Body of pancreas (tissue), 4 donors: ENCODE measurements around the gene SPINT1.

Experiments used
- POLR2A ChIP-seq, 3 donors: fragments of 450-650 bp; IDR thresholded peaks; one replicate each; pipeline ENCODE4 v1.6.1; 2016; ENCODE audit warnings: antibody characterized with exemption in 3 of 3, mild to moderate bottlenecking in 2 of 3
- TF ChIP-seq, protein P1 (sequence below), 7 experiments: fragments of 450-650 bp in 4 of 7; fragments of 200-600 bp in 3 of 7; sonication (generic) in 3 of 7; IDR thresholded peaks; one replicate each; pipeline ENCODE4 v1.5.1; 2016 to 2019; ENCODE audit warnings: antibody characterized with exemption in 7 of 7

DNA sequence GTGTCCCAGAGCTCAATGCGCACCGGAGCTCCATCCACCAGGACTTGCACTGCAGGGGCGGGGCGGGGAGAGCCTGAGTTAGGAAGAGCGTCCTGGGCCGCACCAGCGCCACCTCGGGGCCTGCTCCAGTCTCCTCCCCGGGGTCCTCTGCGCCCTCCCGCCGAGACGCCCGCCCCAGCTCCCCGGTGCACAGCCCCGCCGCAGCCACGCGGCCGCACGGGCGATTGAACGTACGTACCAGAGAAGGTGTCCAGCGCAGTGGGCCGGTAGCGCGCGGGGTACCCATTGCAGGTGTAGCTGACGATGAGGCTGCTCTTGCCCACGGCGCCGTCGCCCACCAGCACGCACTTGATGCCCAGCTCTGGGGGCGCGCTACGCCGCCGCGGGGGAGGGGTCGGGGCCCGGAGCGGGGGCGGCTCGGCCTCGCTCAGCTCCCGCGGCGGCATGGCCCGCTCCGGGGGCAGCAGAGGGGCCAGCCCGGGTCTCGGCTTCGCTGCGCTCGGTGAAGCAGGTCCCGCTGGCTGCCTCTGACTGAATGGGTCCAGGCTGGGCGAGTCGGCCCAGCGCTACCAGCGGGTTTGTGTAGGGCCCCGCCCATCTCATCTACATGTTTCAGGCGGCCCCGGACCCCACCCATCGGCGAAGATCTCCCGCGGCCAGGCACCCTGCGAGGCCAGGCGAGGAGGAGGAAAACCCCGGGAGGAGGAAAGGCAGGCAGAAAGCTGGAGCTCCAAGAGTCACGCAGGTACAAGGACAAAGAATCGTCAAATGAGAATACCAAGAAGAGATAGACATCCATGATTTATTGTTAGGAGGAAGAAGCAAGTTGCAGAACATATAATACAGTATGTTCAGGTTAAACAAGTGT is 30.1 kb downstream of the SPINT1 start, which contains the start of gene RHOV:
- TF ChIP-seq, protein P1, sequence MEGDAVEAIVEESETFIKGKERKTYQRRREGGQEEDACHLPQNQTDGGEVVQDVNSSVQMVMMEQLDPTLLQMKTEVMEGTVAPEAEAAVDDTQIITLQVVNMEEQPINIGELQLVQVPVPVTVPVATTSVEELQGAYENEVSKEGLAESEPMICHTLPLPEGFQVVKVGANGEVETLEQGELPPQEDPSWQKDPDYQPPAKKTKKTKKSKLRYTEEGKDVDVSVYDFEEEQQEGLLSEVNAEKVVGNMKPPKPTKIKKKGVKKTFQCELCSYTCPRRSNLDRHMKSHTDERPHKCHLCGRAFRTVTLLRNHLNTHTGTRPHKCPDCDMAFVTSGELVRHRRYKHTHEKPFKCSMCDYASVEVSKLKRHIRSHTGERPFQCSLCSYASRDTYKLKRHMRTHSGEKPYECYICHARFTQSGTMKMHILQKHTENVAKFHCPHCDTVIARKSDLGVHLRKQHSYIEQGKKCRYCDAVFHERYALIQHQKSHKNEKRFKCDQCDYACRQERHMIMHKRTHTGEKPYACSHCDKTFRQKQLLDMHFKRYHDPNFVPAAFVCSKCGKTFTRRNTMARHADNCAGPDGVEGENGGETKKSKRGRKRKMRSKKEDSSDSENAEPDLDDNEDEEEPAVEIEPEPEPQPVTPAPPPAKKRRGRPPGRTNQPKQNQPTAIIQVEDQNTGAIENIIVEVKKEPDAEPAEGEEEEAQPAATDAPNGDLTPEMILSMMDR (IDR thresholded peaks at IDR 0.05), result peak; percentile 19 to 67 (median 60)
- TF ChIP-seq POLR2A (IDR thresholded peaks at IDR 0.05), result peak; percentile 58 to 68 (median 66)
